Neural cell (in vitro differentiated cells): ENCODE data around the gene NRG2.

Experiments used
- CTCF ChIP-seq: fragments of 450-650 bp; IDR thresholded peaks from 2 replicates; pipeline ENCODE4 v1.5.1; 2014; ENCODE audit warnings: antibody characterized with exemption, mild to moderate bottlenecking, moderate library complexity; ENCODE audit not compliant: poor library complexity, severe bottlenecking
- EP300 ChIP-seq: fragments of 450-650 bp; conservative IDR thresholded peaks from 2 replicates; pipeline ENCODE4 v1.6.1; 2014; ENCODE audit warnings: antibody characterized with exemption, mild to moderate bottlenecking, moderate library complexity; ENCODE audit not compliant: poor library complexity, severe bottlenecking
- SMC3 ChIP-seq: fragments of 450-650 bp; conservative IDR thresholded peaks from 2 replicates; pipeline ENCODE4 v1.6.1; 2014; ENCODE audit warnings: antibody characterized with exemption, mild to moderate bottlenecking, moderate library complexity; ENCODE audit not compliant: poor library complexity
- TAF1 ChIP-seq: IDR thresholded peaks from 2 replicates; pipeline ENCODE4 v1.6.1; 2012; ENCODE audit warnings: low read depth

DNA sequence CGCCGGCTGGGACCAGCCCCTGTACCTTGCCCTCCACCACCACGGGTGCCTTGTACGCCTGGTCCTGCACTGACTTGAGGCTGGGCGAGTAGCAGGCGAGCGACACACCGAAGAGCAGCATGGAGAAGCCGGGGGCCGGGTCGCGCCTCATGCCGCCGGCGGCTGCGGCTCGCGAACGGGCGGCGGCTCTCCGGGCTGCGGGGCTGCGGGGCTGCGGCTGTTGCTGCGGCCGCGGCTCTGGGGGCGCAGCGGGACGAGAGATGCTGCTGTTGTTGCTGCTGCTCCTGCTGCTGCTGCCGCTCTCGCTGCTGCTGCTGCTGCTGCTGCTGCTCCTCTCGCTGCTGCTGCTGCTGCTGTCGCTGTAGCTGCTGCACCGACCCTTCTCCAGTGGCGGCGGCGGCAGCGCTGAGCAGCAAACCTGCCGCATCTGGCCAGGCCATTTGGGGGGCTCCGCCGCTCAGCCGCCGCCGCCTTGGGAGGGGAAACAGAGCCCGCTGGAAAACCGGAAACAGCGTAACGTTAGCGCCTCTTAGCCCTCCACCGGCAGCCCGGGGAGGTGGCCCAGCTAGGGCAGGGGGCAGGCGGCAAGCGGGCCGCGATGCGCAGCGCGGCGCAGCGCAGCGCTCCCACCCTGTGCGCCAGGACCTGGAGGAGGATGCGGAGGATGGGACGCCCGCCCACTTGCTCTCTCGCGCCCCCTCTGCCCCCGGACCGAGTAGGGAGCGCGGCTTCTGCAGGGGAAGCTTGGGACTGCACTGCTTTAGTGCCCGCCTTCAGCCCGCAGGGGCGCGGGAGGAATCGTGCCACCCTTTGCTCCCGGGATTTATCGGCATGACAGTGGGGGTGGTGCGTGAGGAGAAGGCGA lies at the start of gene NRG2:
- TF ChIP-seq CTCF: peak; percentile 91
- peak; percentile 74 for TF ChIP-seq TAF1
- TF ChIP-seq SMC3: peak; percentile 30
- TF ChIP-seq EP300: peak; percentile 59
